IPS-NIHi11 (cell line): Measurements from ENCODE around the gene ACADSB.

Experiments used
- DNase-seq: peaks from one replicate; pipeline ENCODE4 v3.0.0; 2012; ENCODE audit warnings: mixed read lengths, low spot score

Gene ACADSB

GRCh38 chr10:123042708-123043408 lies 34.1 kb downstream of the ACADSB start:
- no peak for DNase-seq

- peak; percentile 84 for DNase-seq
These were observed 34.7 kb downstream of the ACADSB start for GRCh38 chr10:123043409-123043925.

- DNase-seq, result no peak
These were observed 35.6 kb downstream of the ACADSB start for GRCh38 chr10:123044391-123044790.

GRCh38 chr10:123045961-123046731 lies 37.3 kb downstream of the ACADSB start:
- no peak for DNase-seq

- DNase-seq, result no peak
These were observed 49.2 kb downstream of the ACADSB start for GRCh38 chr10:123057968-123058367.

- DNase-seq, result no peak
These were observed 53.1 kb downstream of the ACADSB start for GRCh38 chr10:123061865-123062264.

- no peak for DNase-seq
These were observed 53.9 kb downstream of the ACADSB start for GRCh38 chr10:123062726-123063125.

GRCh38 chr10:123068087-123068853 lies 59.5 kb downstream of the ACADSB start:
- no peak for DNase-seq

GRCh38 chr10:123069246-123069986 lies 60.6 kb downstream of the ACADSB start:
- DNase-seq, result no peak

GRCh38 chr10:123073187-123073586 lies 64.4 kb downstream of the ACADSB start:
- DNase-seq, result no peak

GRCh38 chr10:123074215-123074614 lies 65.4 kb downstream of the ACADSB start:
- DNase-seq, result no peak

- no peak for DNase-seq
These were observed 73.1 kb downstream of the ACADSB start for GRCh38 chr10:123081896-123082295.

GRCh38 chr10:123083811-123084210 lies 75.0 kb downstream of the ACADSB start:
- no peak for DNase-seq

GRCh38 chr10:123086281-123086680 lies 77.5 kb downstream of the ACADSB start:
- DNase-seq, result no peak

GRCh38 chr10:123087348-123087747 lies 78.5 kb downstream of the ACADSB start:
- DNase-seq, result no peak

GRCh38 chr10:123087786-123088185 lies 79.0 kb downstream of the ACADSB start:
- DNase-seq, result no peak

- DNase-seq, result no peak
These were observed 84.0 kb downstream of the ACADSB start for GRCh38 chr10:123092635-123093414.

GRCh38 chr10:123093489-123093888 lies 84.7 kb downstream of the ACADSB start:
- peak; percentile 48 for DNase-seq

- DNase-seq, result no peak
These were observed 87.6 kb downstream of the ACADSB start for GRCh38 chr10:123096452-123096851.

- DNase-seq, result no peak
These were observed 88.2 kb downstream of the ACADSB start for GRCh38 chr10:123097039-123097438.
